ENCODE results near the gene GP9. TPM values are rescaled to one million over a fixed set of nuclear protein-coding genes. Genes with fewer than 3 reads are reported as not detected.

The GP9 gene
- total and polyA plus RNA-seq, 9 of the 15 experiments (the other 6 are each of a cell fraction or from before 2014, with no cell fraction given) = not detected

DNA sequence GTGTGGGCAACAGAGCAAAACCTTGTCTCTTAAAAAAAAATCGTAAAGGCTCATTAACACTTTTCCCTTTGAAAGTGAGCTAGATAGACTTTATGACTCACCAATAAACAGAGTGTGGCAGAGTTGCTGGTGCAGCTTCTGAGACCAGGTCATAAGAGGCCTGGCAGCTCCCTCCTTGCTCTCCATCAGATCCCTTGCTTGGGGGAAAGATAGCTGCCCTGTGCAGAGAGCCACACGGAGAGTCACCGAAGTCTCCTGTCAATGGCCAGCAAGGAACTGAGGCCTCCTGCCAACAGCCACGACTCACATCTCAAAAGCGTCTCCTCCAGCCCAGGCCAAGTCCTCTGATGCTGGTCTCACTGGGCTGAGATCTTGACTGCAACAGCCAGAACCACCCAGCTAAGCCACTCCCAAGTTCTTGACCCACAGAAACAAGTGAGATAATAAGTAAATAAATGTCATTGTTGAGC is 8.7 kb upstream of the GP9 start:
- no peak overlapping the region for H3K4me3 ChIP-seq
- no peak for DNase-seq (ENCODE audit: extremely low read depth in 1 of 4, low spot score in 3 of 4)
- H3K79me2 ChIP-seq (ENCODE audit: control insufficient read depth, insufficient read depth, low read length) = no peaks in the 10 kb centered on the region
- H3K36me3 ChIP-seq (ENCODE audit: control insufficient read depth, insufficient read depth, low read length) = no peaks in the 10 kb centered on the region
- intact Hi-C loops (cut with micrococcal nuclease) = loop anchor here (2.0 to 5.0 kb wide), 2 partner anchors 35 to 195 kb away; partner anchors contain the start of gene COPG1
- no peaks in the 10 kb centered on the region for H3K9me3 ChIP-seq (replicated peaks; ENCODE audit: control insufficient read depth, insufficient read depth, low read depth, low read length)
- ChIA-PET POLR2A (no interaction called here), CTCF (ENCODE audit: low intra/inter-chr PET ratio) (interaction anchor here (0.6 kb wide), 1 partner anchor 36 kb away, joined by 3 read pairs; no protein-coding TSS in a partner anchor)
- no peak overlapping the region for H3K4me2 ChIP-seq (ENCODE audit: insufficient read depth, low read length)
- peak overlapping the region; percentile 63; the same call in 1 of the 2 replicates for H2AFZ ChIP-seq (ENCODE audit: low read depth, low read length)
- H4K20me1 ChIP-seq (replicated peaks; ENCODE audit: control insufficient read depth, insufficient read depth, low read length) = no peaks in the 10 kb centered on the region
- BruUV-seq (replicated peaks) = no TSS peak
- no peak for FAIRE-seq
- ATAC-seq = no peak
- no peak overlapping the region for H3K27ac ChIP-seq (ENCODE audit: extremely low read depth, low read depth, low read length)
- no peaks in the 10 kb centered on the region for H3K9me1 ChIP-seq (ENCODE audit: control insufficient read depth, insufficient read depth, low read length)
- whole genome bisulfite sequencing (ENCODE audit: insufficient coverage, low coverage, missing lambda C conversion rate) = 16% methylated on average over 5 of the region's 5 CpGs
- peak overlapping the region in 1 of 2 experiments; percentile 61; a peak in 1 of 4 replicates for H3K9ac ChIP-seq (ENCODE audit: insufficient read depth in 1 of 2, low read depth in 2 of 2, low read length in 2 of 2)
- no peaks in the 10 kb centered on the region for H3K27me3 ChIP-seq (ENCODE audit: control insufficient read depth in 2 of 2, insufficient read depth in 2 of 2, low read length in 2 of 2)
- in situ Hi-C loops (cut with MboI) = loop anchor here (5.0 kb wide), 1 partner anchor 190 kb away; no protein-coding TSS in a partner anchor
- H3K4me1 ChIP-seq (replicated peaks in 1 of 2; ENCODE audit: control insufficient read depth in 2 of 2, insufficient read depth in 2 of 2, low read length in 2 of 2) = peaks cover 30 to 38% of the 10 kb centered on the region in 2 experiments; a peak in 4 of 5 replicates
- TF ChIP-seq ZNF282 (CRISPR knock-in tag; IDR thresholded peaks at IDR 0.05) = no peak
- no peak for TF ChIP-seq KLF6 (CRISPR knock-in tag; IDR thresholded peaks at IDR 0.05; ENCODE audit: borderline replicate concordance)
- no peak for TF ChIP-seq ZNF124 (CRISPR knock-in tag; IDR thresholded peaks at IDR 0.05)
- TF ChIP-seq ZNF263 (CRISPR knock-in tag; IDR thresholded peaks at IDR 0.05; ENCODE audit: borderline replicate concordance) = no peak
- TF ChIP-seq ZMIZ1 (IDR thresholded peaks at IDR 0.05; ENCODE audit: low read depth in 2 of 2, low read length in 2 of 2) = no peak
- no peak for TF ChIP-seq RFX7 (CRISPR knock-in tag; IDR thresholded peaks at IDR 0.05)
- no peak for TF ChIP-seq ZNF561 (CRISPR knock-in tag; conservative IDR thresholded peaks at IDR 0.05)
- TF ChIP-seq XRCC5 (IDR thresholded peaks at IDR 0.05; ENCODE audit: low read depth, low read length) = no peak
- TF ChIP-seq ZBTB7A (IDR thresholded peaks at IDR 0.05; ENCODE audit: borderline replicate concordance, control insufficient read depth, low read depth, low read length) = no peak
- TF ChIP-seq, protein P1, sequence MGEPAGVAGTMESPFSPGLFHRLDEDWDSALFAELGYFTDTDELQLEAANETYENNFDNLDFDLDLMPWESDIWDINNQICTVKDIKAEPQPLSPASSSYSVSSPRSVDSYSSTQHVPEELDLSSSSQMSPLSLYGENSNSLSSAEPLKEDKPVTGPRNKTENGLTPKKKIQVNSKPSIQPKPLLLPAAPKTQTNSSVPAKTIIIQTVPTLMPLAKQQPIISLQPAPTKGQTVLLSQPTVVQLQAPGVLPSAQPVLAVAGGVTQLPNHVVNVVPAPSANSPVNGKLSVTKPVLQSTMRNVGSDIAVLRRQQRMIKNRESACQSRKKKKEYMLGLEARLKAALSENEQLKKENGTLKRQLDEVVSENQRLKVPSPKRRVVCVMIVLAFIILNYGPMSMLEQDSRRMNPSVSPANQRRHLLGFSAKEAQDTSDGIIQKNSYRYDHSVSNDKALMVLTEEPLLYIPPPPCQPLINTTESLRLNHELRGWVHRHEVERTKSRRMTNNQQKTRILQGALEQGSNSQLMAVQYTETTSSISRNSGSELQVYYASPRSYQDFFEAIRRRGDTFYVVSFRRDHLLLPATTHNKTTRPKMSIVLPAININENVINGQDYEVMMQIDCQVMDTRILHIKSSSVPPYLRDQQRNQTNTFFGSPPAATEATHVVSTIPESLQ (CRISPR knock-in tag; IDR thresholded peaks at IDR 0.05) = no peak
- no peak for TF ChIP-seq LARP7 (IDR thresholded peaks at IDR 0.05)
- TF ChIP-seq ILK (tag; IDR thresholded peaks at IDR 0.05; ENCODE audit: borderline replicate concordance, low read depth) = no peak
